ENCODE data around the gene ZMYM4.
A peak's percentile ranks its signal among the peaks of the same experiment; 100 is the strongest.

The ZMYM4 gene

DNA sequence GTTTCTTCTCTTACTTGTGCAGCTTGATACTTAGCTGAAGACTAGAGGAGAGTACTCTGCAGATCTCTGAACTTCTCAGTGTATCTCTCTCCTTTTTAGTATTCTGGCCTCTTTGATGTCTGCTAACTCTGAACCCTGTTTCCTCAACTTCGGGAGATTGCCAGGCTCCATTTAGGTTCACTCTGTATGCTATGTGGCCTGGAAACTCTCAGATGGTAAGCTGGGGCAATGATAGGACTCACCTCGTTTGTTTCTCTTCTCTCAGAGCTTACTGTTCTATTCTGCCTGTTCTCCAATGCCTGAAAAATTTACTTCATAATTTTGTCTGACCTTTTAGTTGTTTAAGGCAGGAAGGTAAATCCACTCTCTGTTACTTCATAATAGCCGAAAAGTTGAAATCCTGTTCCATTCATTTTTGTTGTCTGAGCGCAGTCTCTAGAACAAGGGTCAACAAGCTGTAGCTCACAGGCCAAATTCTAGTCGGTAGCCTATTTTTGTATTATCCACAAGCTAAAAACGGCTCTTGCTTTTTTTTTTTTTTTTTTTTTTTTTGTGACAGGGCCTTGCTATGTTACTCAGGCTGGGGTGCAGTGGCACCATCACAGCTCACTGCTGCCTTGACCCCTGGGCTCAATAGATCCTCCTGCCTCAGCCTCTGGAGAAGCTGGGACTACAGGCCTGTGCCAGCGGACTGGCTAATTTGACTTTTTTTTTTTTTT, 33.3 kb downstream of the ZMYM4 start:
- H2BK15ac ChIP-seq (ENCODE audit: low read depth, poor library complexity, severe bottlenecking), result no peak overlapping the region
- H3K4me1 ChIP-seq (ENCODE audit: control insufficient read depth, insufficient read depth, low read depth, low read length), result peaks cover 4% of the 10 kb centered on the region
- H2BK5ac ChIP-seq (ENCODE audit: low read depth, low read length, poor library complexity, severe bottlenecking), result no peak overlapping the region
- H4K91ac ChIP-seq (ENCODE audit: low read length), result no peak overlapping the region
- no peak overlapping the region for H3K4ac ChIP-seq (ENCODE audit: low read depth in 1 of 2, low read length in 2 of 2)
- H2BK12ac ChIP-seq (ENCODE audit: low read length in 2 of 2), result no peak overlapping the region
- no peak overlapping the region for H3K14ac ChIP-seq (ENCODE audit: low read length in 2 of 2)
- no peaks in the 10 kb centered on the region for H3K27me3 ChIP-seq (ENCODE audit: control insufficient read depth in 1 of 2, insufficient read depth in 1 of 2, low read length in 2 of 2)
- 93% methylated on average over 6 of the region's 7 CpGs for WGBS
- H2BK120ac ChIP-seq (ENCODE audit: low read depth, low read length), result no peak overlapping the region
- no peak overlapping the region for H3K4me3 ChIP-seq (ENCODE audit: insufficient read depth in 1 of 2, low read depth in 1 of 2, low read length in 2 of 2)
- H3K9ac ChIP-seq (ENCODE audit: low read length), result peak overlapping the region; percentile 8
- H4K8ac ChIP-seq (ENCODE audit: low read length), result no peak overlapping the region
- H2AK5ac ChIP-seq (ENCODE audit: low read length, severe bottlenecking), result no peak overlapping the region
- no peak overlapping the region for H3K18ac ChIP-seq (ENCODE audit: low read depth in 1 of 2, low read length in 2 of 2)
- H3K36me3 ChIP-seq (ENCODE audit: control insufficient read depth in 1 of 2, insufficient read depth in 2 of 2, low read depth in 1 of 2, low read length in 2 of 2), result peaks cover 9 to 28% of the 10 kb centered on the region in 2 experiments
- no peak for DNase-seq
- no peak overlapping the region for H3K23ac ChIP-seq (ENCODE audit: low read length in 2 of 2)
- no peaks in the 10 kb centered on the region for H3K9me3 ChIP-seq (ENCODE audit: control insufficient read depth, low read length)
- peaks cover 16% of the 10 kb centered on the region for H3K79me1 ChIP-seq (replicated peaks; ENCODE audit: low read length, poor library complexity, severe bottlenecking)
- no peak overlapping the region for H2AFZ ChIP-seq (ENCODE audit: low read depth, low read length)
- H3K4me2 ChIP-seq (ENCODE audit: low read length, poor library complexity, severe bottlenecking), result no peak overlapping the region
- no peak overlapping the region for H3K27ac ChIP-seq (ENCODE audit: low read length, poor library complexity, severe bottlenecking)

DNA sequence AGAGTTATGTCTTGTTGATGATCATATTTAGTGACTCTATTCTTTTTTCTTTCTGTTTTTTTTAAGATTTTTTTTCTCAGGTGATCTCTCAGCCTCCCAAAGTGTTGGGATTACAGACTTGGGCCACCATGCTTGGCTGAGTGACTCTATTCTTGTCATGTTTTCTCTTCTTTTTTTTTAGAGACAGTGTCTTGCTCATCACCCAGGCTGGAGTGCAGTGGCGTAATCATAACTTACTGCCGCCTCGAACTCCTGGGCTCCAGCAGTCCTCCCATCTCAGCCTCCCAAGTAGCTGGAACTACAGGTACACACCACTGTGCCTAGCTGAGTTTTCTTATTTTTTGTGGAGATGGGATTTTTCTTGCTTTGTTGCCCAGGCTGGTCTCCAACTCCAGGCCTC, 36.9 kb downstream of the ZMYM4 start:
- no peak for DNase-seq
- H4K91ac ChIP-seq (ENCODE audit: low read length), result no peak overlapping the region
- H3K4ac ChIP-seq (ENCODE audit: low read depth in 1 of 2, low read length in 2 of 2), result no peak overlapping the region
- no peak overlapping the region for H3K18ac ChIP-seq (ENCODE audit: low read depth in 1 of 2, low read length in 2 of 2)
- H3K9ac ChIP-seq (ENCODE audit: low read length), result no peak overlapping the region
- WGBS, result 100% methylated on average over 1 of the region's 3 CpGs
- no peak overlapping the region for H3K23ac ChIP-seq (ENCODE audit: low read length in 2 of 2)
- no peak overlapping the region for H2AFZ ChIP-seq (ENCODE audit: low read depth, low read length)
- H3K4me1 ChIP-seq (ENCODE audit: control insufficient read depth, insufficient read depth, low read depth, low read length), result peaks cover 2% of the 10 kb centered on the region
- no peak overlapping the region for H3K27ac ChIP-seq (ENCODE audit: low read length, poor library complexity, severe bottlenecking)
- no peak overlapping the region for H2BK12ac ChIP-seq (ENCODE audit: low read length in 2 of 2)
- no peak overlapping the region for H2BK5ac ChIP-seq (ENCODE audit: low read depth, low read length, poor library complexity, severe bottlenecking)
- H3K9me3 ChIP-seq (ENCODE audit: control insufficient read depth, low read length), result no peaks in the 10 kb centered on the region
- no peak overlapping the region for H4K8ac ChIP-seq (ENCODE audit: low read length)
- no peak overlapping the region for H3K14ac ChIP-seq (ENCODE audit: low read length in 2 of 2)
- peaks cover 9 to 27% of the 10 kb centered on the region in 2 experiments for H3K36me3 ChIP-seq (ENCODE audit: control insufficient read depth in 1 of 2, insufficient read depth in 2 of 2, low read depth in 1 of 2, low read length in 2 of 2)
- no peak overlapping the region for H3K4me2 ChIP-seq (ENCODE audit: low read length, poor library complexity, severe bottlenecking)
- no peak overlapping the region for H2AK5ac ChIP-seq (ENCODE audit: low read length, severe bottlenecking)
- H3K79me1 ChIP-seq (replicated peaks; ENCODE audit: low read length, poor library complexity, severe bottlenecking), result peaks cover 10% of the 10 kb centered on the region
- H2BK15ac ChIP-seq (ENCODE audit: low read depth, poor library complexity, severe bottlenecking), result no peak overlapping the region
- no peaks in the 10 kb centered on the region for H3K27me3 ChIP-seq (ENCODE audit: control insufficient read depth in 1 of 2, insufficient read depth in 1 of 2, low read length in 2 of 2)
- no peak overlapping the region for H3K4me3 ChIP-seq (ENCODE audit: insufficient read depth in 1 of 2, low read depth in 1 of 2, low read length in 2 of 2)
- no peak overlapping the region for H2BK120ac ChIP-seq (ENCODE audit: low read depth, low read length)

DNA sequence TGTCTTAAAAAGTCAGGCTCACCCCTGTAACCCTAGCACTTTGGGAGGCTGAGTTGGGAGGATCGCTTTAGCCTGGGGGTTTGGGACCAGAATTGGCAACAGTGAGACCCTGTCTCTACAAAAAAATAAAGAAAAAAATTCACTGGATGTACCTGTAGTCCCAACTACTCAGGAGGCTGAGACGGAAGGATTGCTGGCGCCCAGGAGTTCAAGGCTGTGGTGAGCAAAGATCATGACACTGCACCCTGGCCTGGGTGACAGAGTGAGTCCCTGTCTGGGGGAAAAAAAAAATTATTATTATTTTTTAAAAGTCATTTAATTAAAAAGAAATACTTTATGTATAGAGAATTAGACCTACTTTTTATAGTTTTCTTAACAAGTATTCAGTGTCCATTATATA, 47.1 kb downstream of the ZMYM4 start:
- Histone ChIP-seq H2BK15ac (ENCODE audit: low read depth, poor library complexity, severe bottlenecking) (no peak overlapping the region), H3K79me1 (replicated peaks; ENCODE audit: low read length, poor library complexity, severe bottlenecking) (peaks cover 20% of the 10 kb centered on the region), H2BK120ac (ENCODE audit: low read depth, low read length) (no peak overlapping the region), H3K4ac (ENCODE audit: low read depth in 1 of 2, low read length in 2 of 2) (no peak overlapping the region), H2BK5ac (ENCODE audit: low read depth, low read length, poor library complexity, severe bottlenecking) (no peak overlapping the region), H3K4me1 (ENCODE audit: control insufficient read depth, insufficient read depth, low read depth, low read length) (no peaks in the 10 kb centered on the region), H2AFZ (ENCODE audit: low read depth, low read length) (no peak overlapping the region), H3K4me2 (ENCODE audit: low read length, poor library complexity, severe bottlenecking) (no peak overlapping the region), H3K18ac (ENCODE audit: low read depth in 1 of 2, low read length in 2 of 2) (no peak overlapping the region), H3K9me3 (ENCODE audit: control insufficient read depth, low read length) (no peaks in the 10 kb centered on the region), H3K9ac (ENCODE audit: low read length) (no peak overlapping the region), H2BK12ac (ENCODE audit: low read length in 2 of 2) (no peak overlapping the region), H3K23ac (ENCODE audit: low read length in 2 of 2) (no peak overlapping the region), H3K36me3 (ENCODE audit: control insufficient read depth in 1 of 2, insufficient read depth in 2 of 2, low read depth in 1 of 2, low read length in 2 of 2) (peaks cover 6 to 16% of the 10 kb centered on the region in 2 experiments), H3K27me3 (ENCODE audit: control insufficient read depth in 1 of 2, insufficient read depth in 1 of 2, low read length in 2 of 2) (no peaks in the 10 kb centered on the region), H3K14ac (ENCODE audit: low read length in 2 of 2) (no peak overlapping the region), H4K8ac (ENCODE audit: low read length) (no peak overlapping the region), H2AK5ac (ENCODE audit: low read length, severe bottlenecking) (no peak overlapping the region), H4K91ac (ENCODE audit: low read length) (no peak overlapping the region), H3K4me3 (ENCODE audit: insufficient read depth in 1 of 2, low read depth in 1 of 2, low read length in 2 of 2) (no peak overlapping the region), H3K27ac (ENCODE audit: low read length, poor library complexity, severe bottlenecking) (no peak overlapping the region)
- WGBS, result 91% methylated on average over 2 of the region's 3 CpGs
- no peak for DNase-seq

DNA sequence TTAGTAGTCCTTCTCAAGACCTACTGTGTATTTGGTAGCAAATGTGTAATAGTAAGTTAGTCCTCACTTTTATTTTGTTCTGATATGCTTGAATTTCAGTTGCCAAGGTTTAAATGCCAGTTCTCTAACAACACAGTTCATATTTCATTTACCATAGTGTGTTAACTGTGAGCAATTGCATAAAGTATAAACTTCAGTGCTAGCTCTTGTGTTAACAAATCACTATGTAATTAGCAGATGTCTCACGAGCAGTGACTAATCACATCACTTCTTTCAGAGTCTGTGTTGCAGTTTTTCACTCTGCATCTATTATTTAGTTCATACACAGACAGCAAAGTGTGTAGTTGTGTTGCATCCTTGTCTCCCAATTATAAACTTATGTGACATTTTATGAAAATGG, 47.8 kb downstream of the ZMYM4 start:
- Histone ChIP-seq H2BK5ac (ENCODE audit: low read depth, low read length, poor library complexity, severe bottlenecking) (no peak overlapping the region), H3K79me1 (replicated peaks; ENCODE audit: low read length, poor library complexity, severe bottlenecking) (peaks cover 19% of the 10 kb centered on the region), H2AK5ac (ENCODE audit: low read length, severe bottlenecking) (no peak overlapping the region), H3K4me2 (ENCODE audit: low read length, poor library complexity, severe bottlenecking) (no peak overlapping the region), H4K8ac (ENCODE audit: low read length) (no peak overlapping the region), H2AFZ (ENCODE audit: low read depth, low read length) (no peak overlapping the region), H3K27me3 (ENCODE audit: control insufficient read depth in 1 of 2, insufficient read depth in 1 of 2, low read length in 2 of 2) (no peaks in the 10 kb centered on the region), H3K23ac (ENCODE audit: low read length in 2 of 2) (no peak overlapping the region), H3K27ac (ENCODE audit: low read length, poor library complexity, severe bottlenecking) (no peak overlapping the region), H3K14ac (ENCODE audit: low read length in 2 of 2) (no peak overlapping the region), H3K4me1 (ENCODE audit: control insufficient read depth, insufficient read depth, low read depth, low read length) (no peaks in the 10 kb centered on the region), H2BK15ac (ENCODE audit: low read depth, poor library complexity, severe bottlenecking) (no peak overlapping the region), H3K9ac (ENCODE audit: low read length) (no peak overlapping the region), H2BK12ac (ENCODE audit: low read length in 2 of 2) (no peak overlapping the region), H3K36me3 (ENCODE audit: control insufficient read depth in 1 of 2, insufficient read depth in 2 of 2, low read depth in 1 of 2, low read length in 2 of 2) (peaks cover 2 to 10% of the 10 kb centered on the region in 2 experiments), H3K4ac (ENCODE audit: low read depth in 1 of 2, low read length in 2 of 2) (no peak overlapping the region), H3K9me3 (ENCODE audit: control insufficient read depth, low read length) (no peaks in the 10 kb centered on the region), H4K91ac (ENCODE audit: low read length) (no peak overlapping the region), H3K4me3 (ENCODE audit: insufficient read depth in 1 of 2, low read depth in 1 of 2, low read length in 2 of 2) (no peak overlapping the region), H2BK120ac (ENCODE audit: low read depth, low read length) (no peak overlapping the region), H3K18ac (ENCODE audit: low read depth in 1 of 2, low read length in 2 of 2) (no peak overlapping the region)
- peak; percentile 15 for DNase-seq
- no CpG with 5 or more reads among the region's 1 CpG for WGBS
